Kidney glomerular epithelial cell (primary cell): Measurements from ENCODE around the gene ZBTB12.

Experiments
- DNase-seq: peaks from one replicate; lab custom pipeline; 2025; lab: John Stamatoyannopoulos, UW

ZBTB12 gene

GRCh38 chr6:31896856-31897611 is 4.9 kb downstream of the ZBTB12 start:
- DNase-seq, result no peak

- no peak for DNase-seq
These were observed 5.4 kb downstream of the ZBTB12 start for GRCh38 chr6:31896493-31896855.

GRCh38 chr6:31892821-31893220 is 9.1 kb downstream of the ZBTB12 start:
- DNase-seq, result no peak

- DNase-seq, result no peak
These were observed 12.4 kb downstream of the ZBTB12 start for GRCh38 chr6:31889331-31889972.

- DNase-seq, result no peak
These were observed 13.3 kb downstream of the ZBTB12 start for GRCh38 chr6:31888276-31889258.

GRCh38 chr6:31887173-31888007 is 14.5 kb downstream of the ZBTB12 start:
- no peak for DNase-seq

- DNase-seq, result no peak
These were observed 15.3 kb downstream of the ZBTB12 start for GRCh38 chr6:31886541-31886991.

GRCh38 chr6:31884528-31885035 is 17.3 kb downstream of the ZBTB12 start:
- no peak for DNase-seq

GRCh38 chr6:31883676-31884075 is 18.2 kb downstream of the ZBTB12 start:
- no peak for DNase-seq

GRCh38 chr6:31882344-31882743 is 19.5 kb downstream of the ZBTB12 start:
- DNase-seq, result peak; percentile 7

- no peak for DNase-seq
These were observed 20.6 kb downstream of the ZBTB12 start for GRCh38 chr6:31881136-31881859.

- no peak for DNase-seq
These were observed 21.3 kb downstream of the ZBTB12 start for GRCh38 chr6:31880616-31881015.

GRCh38 chr6:31879901-31880300 is 22.0 kb downstream of the ZBTB12 start:
- DNase-seq, result no peak

GRCh38 chr6:31879143-31879542 is 22.7 kb downstream of the ZBTB12 start:
- DNase-seq, result no peak

GRCh38 chr6:31878726-31879125 is 23.2 kb downstream of the ZBTB12 start, which contains the start of gene SLC44A4:
TSS of gene SLC44A4 (minus strand) at chr6:31878997. CDS start at chr6:31878980, 17 bp downstream.
- DNase-seq, result no peak

GRCh38 chr6:31878222-31878621 is 23.7 kb downstream of the ZBTB12 start:
- no peak for DNase-seq

- no peak for DNase-seq
These were observed 24.2 kb downstream of the ZBTB12 start for GRCh38 chr6:31877651-31878161.

- no peak for DNase-seq
These were observed 24.7 kb downstream of the ZBTB12 start for GRCh38 chr6:31877125-31877650.

GRCh38 chr6:31876357-31876756 is 25.5 kb downstream of the ZBTB12 start:
- DNase-seq, result no peak

- no peak for DNase-seq
These were observed 26.0 kb downstream of the ZBTB12 start for GRCh38 chr6:31875877-31876276.
